HEK293T (cell line): ENCODE results near the gene CDIPT.

Experiments used
- CTCF ChIA-PET: fragments of 350-600 bp; formaldehyde crosslinking; extraction: SDS; loops from one replicate; lab custom pipeline; 2021; ENCODE audit warnings: antibody characterized with exemption, inconsistent platforms; lab: Yijun Ruan, JAX
- POLR2A ChIA-PET: fragments of 350-600 bp; formaldehyde crosslinking; extraction: SDS; loops from one replicate; lab custom pipeline; 2020; ENCODE audit warnings: antibody characterized with exemption, inconsistent platforms; lab: Yijun Ruan, JAX
- DNase-seq: peaks from one replicate; pipeline ENCODE4 v3.0.0; 2012; ENCODE audit warnings: mixed read lengths; ENCODE audit errors: extremely low spot score
- ARNT ChIP-seq: fragments of 450-650 bp; IDR thresholded peaks from 2 replicates; pipeline ENCODE4 v1.6.1; 2017; ENCODE audit warnings: mild to moderate bottlenecking
- BHLHE40 ChIP-seq: fragments of 450-650 bp; IDR thresholded peaks from 2 replicates; pipeline ENCODE4 v1.6.1; 2016; ENCODE audit warnings: mild to moderate bottlenecking, moderate library complexity, borderline replicate concordance
- CTBP1 ChIP-seq: fragments of 450-650 bp; IDR thresholded peaks from 2 replicates; pipeline ENCODE4 v1.6.1; 2016; ENCODE audit warnings: borderline replicate concordance
- ELF4 ChIP-seq: fragments of 450-650 bp; IDR thresholded peaks from 2 replicates; pipeline ENCODE4 v1.6.1; 2017; ENCODE audit warnings: antibody characterized with exemption
- FOXA1 ChIP-seq: fragments of 450-650 bp; IDR thresholded peaks from 2 replicates; pipeline ENCODE4 v1.6.1; 2016; ENCODE audit warnings: mild to moderate bottlenecking
- FOXK2 ChIP-seq: fragments of 450-650 bp; IDR thresholded peaks from 2 replicates; pipeline ENCODE4 v1.6.1; 2016; ENCODE audit warnings: mild to moderate bottlenecking
- FOXM1 ChIP-seq: fragments of 450-650 bp; IDR thresholded peaks from 2 replicates; pipeline ENCODE4 v1.6.1; 2017; ENCODE audit warnings: mild to moderate bottlenecking, borderline replicate concordance
- HDGF ChIP-seq: fragments of 450-650 bp; IDR thresholded peaks from 2 replicates; pipeline ENCODE4 v1.6.1; 2017; ENCODE audit warnings: antibody characterized with exemption, borderline replicate concordance
- L3MBTL2 ChIP-seq: fragments of 450-650 bp; conservative IDR thresholded peaks from 2 replicates; pipeline ENCODE4 v1.6.1; 2016; ENCODE audit warnings: mild to moderate bottlenecking
- LEF1 ChIP-seq: fragments of 450-650 bp; IDR thresholded peaks from 2 replicates; pipeline ENCODE4 v1.6.1; 2017; ENCODE audit warnings: mild to moderate bottlenecking, borderline replicate concordance
- NFRKB ChIP-seq: fragments of 450-650 bp; IDR thresholded peaks from 2 replicates; pipeline ENCODE4 v1.6.1; 2016; ENCODE audit warnings: mild to moderate bottlenecking, moderate library complexity
- PKNOX1 ChIP-seq: fragments of 450-650 bp; IDR thresholded peaks from 2 replicates; pipeline ENCODE4 v1.6.1; 2016
- SP1 ChIP-seq: fragments of 450-650 bp; IDR thresholded peaks from 2 replicates; pipeline ENCODE4 v1.6.1; 2017
- SUZ12 ChIP-seq: fragments of 450-650 bp; IDR thresholded peaks from 2 replicates; pipeline ENCODE4 v1.6.1; 2016; ENCODE audit warnings: mild to moderate bottlenecking
- TARDBP ChIP-seq: fragments of 450-650 bp; IDR thresholded peaks from 2 replicates; pipeline ENCODE4 v1.6.1; 2016
- ZNF384 ChIP-seq: fragments of 450-650 bp; IDR thresholded peaks from 2 replicates; pipeline ENCODE4 v1.6.1; 2016

The CDIPT gene

DNA sequence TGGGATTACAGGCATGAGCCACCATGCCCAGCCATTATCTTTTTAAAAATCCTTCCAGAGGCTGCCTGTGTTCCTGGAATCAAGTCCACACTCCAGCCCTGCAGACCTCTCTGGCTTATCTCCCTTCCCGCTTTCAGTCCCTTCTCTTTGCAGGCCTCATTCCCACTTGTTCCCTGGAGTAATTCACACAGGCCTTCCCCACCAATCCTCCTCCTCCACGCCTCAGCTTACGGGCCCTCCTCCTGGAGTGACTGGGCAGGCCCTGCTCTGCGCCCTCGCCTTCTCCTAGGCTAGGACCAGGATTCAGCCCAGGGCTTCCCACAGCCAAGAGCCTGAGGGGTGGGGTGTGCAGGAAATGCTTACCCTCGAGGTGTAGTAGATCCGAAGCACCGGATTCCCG lies 2.8 kb downstream of the CDIPT start:
- CTCF ChIA-PET: interaction anchor here (2.2 kb wide), 1 partner anchor 11 kb away, joined by 9 read pairs; no protein-coding TSS in a partner anchor
- no peak for DNase-seq
- POLR2A ChIA-PET: no interaction called here
- TF ChIP-seq NFRKB: no peak
- no peak for TF ChIP-seq BHLHE40
- no peak for TF ChIP-seq SUZ12
- TF ChIP-seq L3MBTL2: no peak
- TF ChIP-seq FOXA1: no peak
- TF ChIP-seq PKNOX1: no peak
- TF ChIP-seq HDGF: no peak
- TF ChIP-seq CTBP1: no peak
- no peak for TF ChIP-seq TARDBP
- TF ChIP-seq ELF4: no peak
- TF ChIP-seq FOXM1: no peak
- TF ChIP-seq LEF1: no peak
- TF ChIP-seq ARNT: no peak
- no peak for TF ChIP-seq ZNF384
- no peak for TF ChIP-seq FOXK2
- TF ChIP-seq SP1: no peak

DNA sequence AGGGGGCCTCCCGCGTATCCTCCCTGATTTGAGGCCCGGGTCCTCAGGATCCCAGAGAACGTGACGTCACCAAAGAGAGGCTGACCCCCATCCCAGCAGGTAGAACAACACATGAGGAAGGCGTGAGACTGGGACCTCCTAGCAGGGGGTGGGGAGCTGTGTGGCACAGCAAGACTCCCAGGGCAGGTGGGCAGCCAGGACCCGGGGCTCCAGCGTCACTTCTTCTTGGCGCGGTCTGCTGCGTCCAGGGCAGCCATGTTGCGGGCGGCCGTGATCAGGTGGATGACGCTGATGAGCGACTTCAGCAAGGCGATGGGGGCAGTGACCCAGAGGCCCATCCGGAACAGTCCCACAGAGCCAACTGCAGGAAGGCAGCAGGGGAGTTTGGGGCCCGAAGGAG lies 4.1 kb downstream of the CDIPT start:
- ChIA-PET POLR2A (interaction anchor here (0.9 kb wide), 1 partner anchor 31 kb away, joined by 3 read pairs; no protein-coding TSS in a partner anchor), CTCF (interaction anchor here (0.7 to 1.0 kb wide), 3 partner anchors 11 to 147 kb away, joined by 3 to 4 read pairs (median 4); no protein-coding TSS in a partner anchor)
- TF ChIP-seq ARNT: no peak
- TF ChIP-seq FOXM1: no peak
- no peak for TF ChIP-seq FOXA1
- no peak for TF ChIP-seq TARDBP
- no peak for TF ChIP-seq HDGF
- no peak for TF ChIP-seq LEF1
- no peak for TF ChIP-seq SUZ12
- TF ChIP-seq PKNOX1: no peak
- no peak for DNase-seq

- TF ChIP-seq TARDBP: no peak
- no peak for TF ChIP-seq SP1
- TF ChIP-seq CTBP1: no peak
- no peak for TF ChIP-seq ZNF384
- no peak for TF ChIP-seq FOXA1
- no peak for TF ChIP-seq BHLHE40
- no peak for TF ChIP-seq FOXM1
- no peak for TF ChIP-seq NFRKB
- no peak for TF ChIP-seq PKNOX1
- TF ChIP-seq ARNT: no peak
- no peak for TF ChIP-seq FOXK2
- no peak for TF ChIP-seq HDGF
- TF ChIP-seq SUZ12: no peak
- no peak for TF ChIP-seq L3MBTL2
- no peak for TF ChIP-seq LEF1
- TF ChIP-seq ELF4: no peak
- ChIA-PET POLR2A (interaction anchor here (0.9 kb wide), 1 partner anchor 30 kb away, joined by 3 read pairs; no protein-coding TSS in a partner anchor), CTCF (interaction anchor here (0.8 to 2.3 kb wide), 2 partner anchors 10 to 11 kb away, joined by 3 to 10 read pairs; no protein-coding TSS in a partner anchor)
- no peak for DNase-seq
Measured at GRCh38 chr16:29858149-29858849, 4.7 kb downstream of the CDIPT start.

GRCh38 chr16:29857133-29857760 lies 5.8 kb downstream of the CDIPT start:
- POLR2A ChIA-PET: interaction anchor here (2.1 kb wide), 1 partner anchor 40 kb away, joined by 6 read pairs; no protein-coding TSS in a partner anchor
- DNase-seq: no peak
- CTCF ChIA-PET: interaction anchor here (2.3 kb wide), 1 partner anchor 9 kb away, joined by 10 read pairs; no protein-coding TSS in a partner anchor
- TF ChIP-seq SP1 (no peak), TARDBP (no peak), CTBP1 (no peak), ZNF384 (no peak), ARNT (no peak), SUZ12 (no peak), HDGF (no peak), ELF4 (no peak), BHLHE40 (no peak), L3MBTL2 (no peak), LEF1 (no peak), FOXK2 (no peak), FOXM1 (no peak)

DNA sequence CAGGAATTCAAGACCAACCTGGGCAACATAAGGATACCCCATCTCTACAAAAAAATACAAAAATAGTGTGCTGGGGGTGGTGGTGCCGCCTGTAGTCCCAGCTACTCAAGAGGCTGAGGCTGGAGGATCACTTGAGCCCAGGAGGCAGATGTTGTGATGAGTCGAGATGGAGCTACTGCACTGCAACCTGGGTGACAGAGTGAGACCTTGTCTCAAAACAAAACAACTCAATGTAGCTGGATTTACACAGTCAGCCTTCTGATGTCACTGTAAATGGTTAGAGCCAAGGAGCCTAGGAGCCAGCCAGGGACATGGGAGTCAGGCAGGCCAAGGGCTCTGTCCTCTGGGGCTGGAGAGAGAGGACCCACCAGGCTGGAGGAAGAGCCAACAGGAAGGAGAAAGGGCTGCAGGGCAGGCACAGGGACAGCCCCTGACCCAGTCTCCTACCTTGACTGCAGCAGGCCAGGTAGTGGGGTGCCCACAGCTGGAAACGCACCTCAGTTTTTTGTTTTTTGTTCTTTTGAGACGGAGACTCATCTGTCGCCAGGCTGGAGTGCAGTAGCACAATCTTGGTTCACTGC lies 8.4 kb downstream of the CDIPT start:
- CTCF ChIA-PET: interaction anchor here (0.6 kb wide), 1 partner anchor 178 kb away, joined by 3 read pairs; no protein-coding TSS in a partner anchor
- no peak for DNase-seq
- TF ChIP-seq FOXK2: no peak
- TF ChIP-seq SUZ12: no peak
- POLR2A ChIA-PET: interaction anchor here (1.2 to 1.9 kb wide), 2 partner anchors 9 to 39 kb away, joined by 4 read pairs; partner anchors contain the start of genes CDIPT and PAGR1
